B cell (primary cell): ENCODE measurements around the gene FAM177B.

Source experiments
- CTCF ChIP-seq: fragments of 200-600 bp; IDR thresholded peaks from one replicate; pipeline ENCODE4 v1.8.0; 2022; ENCODE audit warnings: antibody characterized with exemption, mild to moderate bottlenecking
- EZH2 ChIP-seq: IDR thresholded peaks from 2 replicates; pipeline ENCODE4 v1.6.1; 2012; ENCODE audit warnings: borderline replicate concordance, low read depth, mild to moderate bottlenecking, moderate library complexity, low read length; ENCODE audit not compliant: insufficient read depth, poor library complexity, severe bottlenecking

- TF ChIP-seq CTCF (no peak), EZH2 (no peak)
Observed at GRCh38 chr1:222736470-222736869, 532 bp upstream of the FAM177B start.
